HEK293T (cell line): ENCODE measurements around the gene JAG2.

ENCODE experiments used
- BHLHE40 ChIP-seq: fragments of 450-650 bp; IDR thresholded peaks from 2 replicates; pipeline ENCODE4 v1.6.1; 2016; ENCODE audit warnings: mild to moderate bottlenecking, moderate library complexity, borderline replicate concordance
- ELF4 ChIP-seq: fragments of 450-650 bp; IDR thresholded peaks from 2 replicates; pipeline ENCODE4 v1.6.1; 2017; ENCODE audit warnings: antibody characterized with exemption
- HDGF ChIP-seq: fragments of 450-650 bp; IDR thresholded peaks from 2 replicates; pipeline ENCODE4 v1.6.1; 2017; ENCODE audit warnings: antibody characterized with exemption, borderline replicate concordance
- SP1 ChIP-seq: fragments of 450-650 bp; IDR thresholded peaks from 2 replicates; pipeline ENCODE4 v1.6.1; 2017
- SUZ12 ChIP-seq: fragments of 450-650 bp; IDR thresholded peaks from 2 replicates; pipeline ENCODE4 v1.6.1; 2016; ENCODE audit warnings: mild to moderate bottlenecking
- TARDBP ChIP-seq: fragments of 450-650 bp; IDR thresholded peaks from 2 replicates; pipeline ENCODE4 v1.6.1; 2016

GRCh38 chr14:105098316-105098715, 70.3 kb downstream of the JAG2 start:
- no peak for TF ChIP-seq HDGF
- TF ChIP-seq BHLHE40 = no peak
- no peak for TF ChIP-seq ELF4
- TF ChIP-seq SP1 = no peak
- no peak for TF ChIP-seq TARDBP
- no peak for TF ChIP-seq SUZ12
